ENCODE measurements around the gene TMEM115. TPM values are rescaled to one million over a fixed set of nuclear protein-coding genes. Genes with fewer than 3 reads are reported as not detected.

The TMEM115 gene
- total and polyA plus RNA-seq, 2 donors = 17.3 to 21.9 TPM

DNA sequence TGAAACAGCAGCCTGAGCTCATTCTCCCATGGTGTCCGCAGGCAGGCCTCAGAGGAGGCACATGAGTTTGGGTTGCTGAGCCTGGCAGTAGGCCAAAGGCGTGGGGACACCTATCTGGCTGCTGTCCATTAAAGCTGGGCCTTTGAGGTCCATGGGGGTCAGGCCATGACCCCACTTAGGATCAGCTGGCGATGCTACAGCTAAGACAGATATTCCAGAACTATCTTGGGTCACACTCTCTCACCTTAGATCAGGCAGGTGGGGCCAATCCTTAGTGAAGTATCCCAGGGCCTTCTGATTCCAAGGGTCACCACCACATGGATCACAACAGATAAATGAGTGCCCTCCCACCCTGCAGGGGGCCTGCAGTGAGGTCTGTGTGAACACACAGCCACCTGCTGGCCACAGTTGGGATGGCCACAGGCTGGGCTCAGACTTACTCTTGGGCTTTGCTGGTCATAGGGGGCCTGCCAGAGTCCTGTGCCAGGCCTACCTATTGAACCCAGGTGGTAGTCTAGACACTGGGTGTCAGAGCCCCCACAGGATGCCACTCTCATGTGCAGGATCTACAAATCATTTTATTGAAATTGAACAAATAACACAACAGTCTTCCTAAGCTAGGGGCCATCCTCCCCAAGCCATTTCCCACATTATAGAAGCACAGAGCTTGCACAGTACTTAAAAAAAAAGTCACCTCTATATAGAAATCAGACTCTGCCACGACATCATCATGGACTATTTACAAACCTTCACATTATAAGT, 34.8 kb downstream of the TMEM115 start:
- WGBS = 74% methylated on average over 4 of the region's 4 CpGs
- H3K9me3 ChIP-seq (ENCODE audit: control insufficient read depth in 2 of 2, insufficient read depth in 1 of 2, low read length in 1 of 2) = peaks cover 0 to 4% of the 10 kb centered on the region in 2 donors
- H3K36me3 ChIP-seq (ENCODE audit: control insufficient read depth in 2 of 2, insufficient read depth in 2 of 2, low read length in 1 of 2) = peaks cover 19 to 23% of the 10 kb centered on the region in 2 donors
- H3K4me1 ChIP-seq (ENCODE audit: control insufficient read depth in 2 of 2, insufficient read depth in 2 of 2, low read length in 2 of 2) = peaks cover 14 to 40% of the 10 kb centered on the region in 2 donors
- H3K27ac ChIP-seq (ENCODE audit: low read depth in 1 of 2, low read length in 1 of 2) = peak overlapping the region in 1 of 2 donors; percentile 37
- H3K4me3 ChIP-seq (ENCODE audit: low read length in 2 of 2) = no peak overlapping the region
- no peaks in the 10 kb centered on the region for H3K27me3 ChIP-seq (ENCODE audit: control insufficient read depth in 2 of 2, insufficient read depth in 1 of 2, low read length in 1 of 2)
- peak in 2 of 9 donors; percentile 60 to 61 for DNase-seq (ENCODE audit: low read depth in 6 of 9, low spot score in 9 of 9)

DNA sequence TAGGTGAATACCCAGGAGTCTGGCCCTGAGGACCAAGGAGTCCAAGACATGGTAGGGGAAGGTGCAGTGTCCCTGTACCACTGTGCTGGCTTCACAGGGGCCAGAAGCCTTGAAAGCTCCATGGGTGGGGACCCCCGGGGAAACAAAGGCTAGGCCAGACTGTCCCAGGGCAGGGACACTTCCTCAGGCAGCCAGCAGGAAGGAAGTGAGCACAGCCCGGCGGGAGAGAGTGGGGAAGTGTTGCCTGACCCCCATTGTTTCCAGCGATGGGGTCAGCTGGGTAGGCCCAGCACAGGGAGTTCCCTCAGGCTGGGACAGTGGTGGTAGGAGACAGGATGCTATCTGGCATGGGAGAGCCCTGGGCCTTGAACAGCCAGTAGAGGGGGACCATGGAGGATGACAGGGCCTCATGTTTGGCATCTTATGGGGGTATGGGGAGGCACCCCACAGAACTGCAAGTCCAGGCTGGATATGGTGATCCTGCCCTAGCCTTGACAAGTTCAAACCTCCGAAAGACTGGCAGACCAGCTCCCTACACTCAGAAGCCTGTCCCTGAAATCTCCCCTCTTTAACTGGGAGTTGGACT, 35.6 kb downstream of the TMEM115 start:
- Histone ChIP-seq H3K4me1 (ENCODE audit: control insufficient read depth in 2 of 2, insufficient read depth in 2 of 2, low read length in 2 of 2) (peaks cover 14 to 46% of the 10 kb centered on the region in 2 donors), H3K36me3 (ENCODE audit: control insufficient read depth in 2 of 2, insufficient read depth in 2 of 2, low read length in 1 of 2) (peaks cover 18 to 20% of the 10 kb centered on the region in 2 donors)

DNA sequence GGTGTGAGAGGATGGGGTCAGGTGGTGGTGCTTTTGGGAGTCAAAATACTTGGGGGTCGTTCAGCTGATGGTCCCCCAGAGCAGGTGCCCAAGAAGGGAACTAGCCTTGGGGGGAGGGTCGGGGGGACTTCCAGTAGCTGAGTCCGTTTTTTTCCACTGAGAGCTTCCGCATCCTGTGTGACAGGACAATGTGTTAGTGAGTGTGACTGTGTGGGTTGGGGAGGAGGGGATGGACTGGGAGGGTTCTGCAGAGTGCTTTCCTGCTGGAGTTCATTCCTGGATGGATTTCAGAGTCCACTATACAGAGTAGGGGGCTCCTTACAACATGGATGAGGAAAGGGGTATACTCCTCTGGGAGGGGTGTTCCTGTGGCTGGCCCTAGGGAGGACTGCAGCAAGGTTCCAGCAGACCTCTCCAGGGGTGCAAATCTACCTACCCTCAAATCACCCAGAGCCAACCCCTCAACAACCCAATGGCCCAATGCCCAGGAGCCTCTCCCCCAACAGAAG, 36.2 kb downstream of the TMEM115 start:
- Histone ChIP-seq H3K4me1 (ENCODE audit: control insufficient read depth in 2 of 2, insufficient read depth in 2 of 2, low read length in 2 of 2) (peaks cover 14 to 40% of the 10 kb centered on the region in 2 donors), H3K4me3 (ENCODE audit: low read length in 2 of 2) (no peak overlapping the region)
- DNase-seq (ENCODE audit: low read depth in 6 of 9, low spot score in 9 of 9) = no peak

More for the DNA sequence above, 35.6 kb downstream of the TMEM115 start:
- peak overlapping the region in 1 of 2 donors; percentile 37 for H3K27ac ChIP-seq (ENCODE audit: low read depth in 1 of 2, low read length in 1 of 2)
- no peaks in the 10 kb centered on the region for H3K27me3 ChIP-seq (ENCODE audit: control insufficient read depth in 2 of 2, insufficient read depth in 1 of 2, low read length in 1 of 2)
- no peak overlapping the region for H3K4me3 ChIP-seq (ENCODE audit: low read length in 2 of 2)
- no peak for DNase-seq (ENCODE audit: low read depth in 6 of 9, low spot score in 9 of 9)
- H3K9me3 ChIP-seq (ENCODE audit: control insufficient read depth in 2 of 2, insufficient read depth in 1 of 2, low read length in 1 of 2) = peaks cover 0 to 4% of the 10 kb centered on the region in 2 donors
- 82% methylated on average over 5 of the region's 5 CpGs for WGBS

DNA sequence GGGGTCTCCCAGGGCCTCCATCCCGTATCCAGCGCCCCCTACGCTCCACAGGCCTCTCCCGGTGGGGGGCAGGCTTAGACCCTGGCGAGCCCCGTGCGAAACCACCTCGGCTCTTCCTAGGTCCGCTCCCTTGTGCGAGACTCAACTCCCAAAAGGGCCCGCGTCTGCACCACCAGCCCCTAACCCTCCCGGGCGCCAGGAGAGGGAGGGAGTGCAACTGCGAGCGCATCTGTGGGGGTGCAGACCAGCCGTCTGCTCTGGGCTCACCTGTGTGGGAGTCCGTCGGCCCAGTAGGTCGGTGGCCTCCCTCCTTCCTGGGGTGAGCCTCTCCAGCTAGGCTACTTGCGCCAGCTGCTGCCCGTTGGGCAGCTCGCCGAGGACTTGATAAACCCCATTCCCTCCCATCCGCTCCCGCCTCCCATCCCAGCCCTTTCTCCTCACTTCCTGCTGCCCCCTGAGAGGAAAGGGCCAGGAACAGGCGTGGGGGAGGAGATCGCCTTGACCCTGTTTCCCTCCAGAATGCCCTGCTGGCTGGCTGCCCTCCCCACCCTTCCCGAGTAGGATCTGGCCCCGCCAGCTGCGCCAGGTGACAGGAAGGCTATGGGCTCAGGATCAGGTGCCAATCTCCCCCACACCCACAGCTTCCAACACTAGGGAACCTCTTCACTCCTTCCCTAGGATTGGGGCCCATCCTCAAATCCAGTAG, 36.8 kb downstream of the TMEM115 start, which contains the start of gene HYAL2:
HYAL2 (minus strand) TSS at position 360 of the 706 bp plus-strand sequence. CDS start 2,256 bp downstream, outside the sequence.
- peaks cover 14 to 38% of the 10 kb centered on the region in 2 donors for H3K4me1 ChIP-seq (ENCODE audit: control insufficient read depth in 2 of 2, insufficient read depth in 2 of 2, low read length in 2 of 2)
- 83% methylated on average over 31 of the region's 31 CpGs for WGBS
- no peaks in the 10 kb centered on the region for H3K27me3 ChIP-seq (ENCODE audit: control insufficient read depth in 2 of 2, insufficient read depth in 1 of 2, low read length in 1 of 2)
- peaks cover 18 to 20% of the 10 kb centered on the region in 2 donors for H3K36me3 ChIP-seq (ENCODE audit: control insufficient read depth in 2 of 2, insufficient read depth in 2 of 2, low read length in 1 of 2)
- peak within 1 kb of the TSS in 1 of 2 donors; percentile 80 for H3K27ac ChIP-seq (ENCODE audit: low read depth in 1 of 2, low read length in 1 of 2)
- H3K4me3 ChIP-seq (ENCODE audit: low read length in 2 of 2) = peak within 1 kb of the TSS; percentile 71 to 75
- no peak for DNase-seq (ENCODE audit: low read depth in 6 of 9, low spot score in 9 of 9)
- H3K9me3 ChIP-seq (ENCODE audit: control insufficient read depth in 2 of 2, insufficient read depth in 1 of 2, low read length in 1 of 2) = no peaks in the 10 kb centered on the region

More for the DNA sequence above, 36.2 kb downstream of the TMEM115 start:
- WGBS = 82% methylated on average over 4 of the region's 4 CpGs
- peaks cover 0 to 2% of the 10 kb centered on the region in 2 donors for H3K9me3 ChIP-seq (ENCODE audit: control insufficient read depth in 2 of 2, insufficient read depth in 1 of 2, low read length in 1 of 2)
- no peaks in the 10 kb centered on the region for H3K27me3 ChIP-seq (ENCODE audit: control insufficient read depth in 2 of 2, insufficient read depth in 1 of 2, low read length in 1 of 2)
- peak overlapping the region in 1 of 2 donors; percentile 22 for H3K27ac ChIP-seq (ENCODE audit: low read depth in 1 of 2, low read length in 1 of 2)
- H3K36me3 ChIP-seq (ENCODE audit: control insufficient read depth in 2 of 2, insufficient read depth in 2 of 2, low read length in 1 of 2) = peaks cover 18 to 20% of the 10 kb centered on the region in 2 donors

DNA sequence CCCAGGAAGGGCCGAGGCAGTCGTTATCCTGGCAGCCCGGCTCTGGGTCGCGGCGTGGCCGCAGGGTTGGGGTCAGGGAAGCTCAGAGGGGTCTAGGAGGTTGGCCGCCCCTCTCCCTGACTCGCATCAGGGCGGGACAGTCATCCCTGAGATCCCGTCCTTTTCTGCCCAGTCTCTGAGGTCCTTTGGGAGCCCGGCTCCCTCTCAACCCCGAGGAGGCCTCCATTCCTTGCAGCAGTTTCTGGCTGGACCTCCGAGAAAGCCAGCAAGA, 37.3 kb downstream of the TMEM115 start:
- Histone ChIP-seq H3K4me1 (ENCODE audit: control insufficient read depth in 2 of 2, insufficient read depth in 2 of 2, low read length in 2 of 2) (peaks cover 9 to 33% of the 10 kb centered on the region in 2 donors), H3K4me3 (ENCODE audit: low read length in 2 of 2) (peak overlapping the region; percentile 71 to 75), H3K36me3 (ENCODE audit: control insufficient read depth in 2 of 2, insufficient read depth in 2 of 2, low read length in 1 of 2) (peaks cover 18 to 20% of the 10 kb centered on the region in 2 donors), H3K27ac (ENCODE audit: low read depth in 1 of 2, low read length in 1 of 2) (no peak overlapping the region), H3K27me3 (ENCODE audit: control insufficient read depth in 2 of 2, insufficient read depth in 1 of 2, low read length in 1 of 2) (no peaks in the 10 kb centered on the region), H3K9me3 (ENCODE audit: control insufficient read depth in 2 of 2, insufficient read depth in 1 of 2, low read length in 1 of 2) (no peaks in the 10 kb centered on the region)
- WGBS = 56% methylated on average over 14 of the region's 14 CpGs
- DNase-seq (ENCODE audit: low read depth in 6 of 9, low spot score in 9 of 9) = no peak

DNA sequence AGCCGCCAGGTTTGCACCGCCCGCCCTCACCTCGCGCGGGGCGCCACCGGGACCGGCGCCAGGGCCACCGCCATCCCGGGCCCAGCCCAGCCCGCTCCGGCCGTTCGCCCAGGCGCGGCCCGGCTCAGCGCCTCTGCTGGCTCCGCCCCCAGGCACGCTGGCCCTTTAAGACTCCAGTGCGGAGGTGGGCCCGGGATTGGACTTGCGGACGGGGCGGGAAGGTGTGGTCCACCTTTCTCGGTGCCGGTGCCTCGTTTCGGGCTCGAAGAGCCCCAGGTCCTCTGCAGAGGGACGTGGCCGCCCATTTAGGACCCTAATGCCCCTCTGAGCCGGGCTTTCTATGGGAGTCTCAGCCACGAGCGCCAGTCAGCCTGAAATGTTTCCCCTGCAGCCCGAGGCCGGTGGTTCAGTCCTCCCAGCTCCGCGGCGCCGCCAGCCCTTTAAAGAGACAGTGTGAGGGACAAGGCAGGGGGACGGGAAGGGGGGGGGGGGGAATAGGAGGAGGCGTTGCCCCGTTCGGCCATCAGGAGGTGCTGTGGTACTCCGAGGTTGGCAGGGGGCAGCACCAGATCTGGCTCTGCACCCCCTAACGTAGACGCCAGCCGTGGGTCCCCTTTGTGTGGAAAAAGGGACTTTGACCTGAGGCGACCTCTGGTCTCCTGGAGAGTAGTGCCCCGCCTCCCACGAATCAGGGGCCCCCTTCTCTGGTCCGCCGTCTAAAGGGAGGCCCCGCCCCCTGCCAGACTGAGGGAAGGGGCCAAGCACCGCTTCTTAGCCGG, 37.8 kb downstream of the TMEM115 start:
- H3K9me3 ChIP-seq (ENCODE audit: control insufficient read depth in 2 of 2, insufficient read depth in 1 of 2, low read length in 1 of 2) = no peaks in the 10 kb centered on the region
- peaks cover 18 to 20% of the 10 kb centered on the region in 2 donors for H3K36me3 ChIP-seq (ENCODE audit: control insufficient read depth in 2 of 2, insufficient read depth in 2 of 2, low read length in 1 of 2)
- peak overlapping the region; percentile 71 to 75 for H3K4me3 ChIP-seq (ENCODE audit: low read length in 2 of 2)
- H3K27me3 ChIP-seq (ENCODE audit: control insufficient read depth in 2 of 2, insufficient read depth in 1 of 2, low read length in 1 of 2) = no peaks in the 10 kb centered on the region
- WGBS = 2% methylated on average over 59 of the region's 59 CpGs
- peaks cover 8 to 30% of the 10 kb centered on the region in 2 donors for H3K4me1 ChIP-seq (ENCODE audit: control insufficient read depth in 2 of 2, insufficient read depth in 2 of 2, low read length in 2 of 2)
- DNase-seq (ENCODE audit: low read depth in 6 of 9, low spot score in 9 of 9) = peak in 7 of 9 donors; percentile 76 to 93 (median 81)
- peak overlapping the region; percentile 44 to 80 for H3K27ac ChIP-seq (ENCODE audit: low read depth in 1 of 2, low read length in 1 of 2)

DNA sequence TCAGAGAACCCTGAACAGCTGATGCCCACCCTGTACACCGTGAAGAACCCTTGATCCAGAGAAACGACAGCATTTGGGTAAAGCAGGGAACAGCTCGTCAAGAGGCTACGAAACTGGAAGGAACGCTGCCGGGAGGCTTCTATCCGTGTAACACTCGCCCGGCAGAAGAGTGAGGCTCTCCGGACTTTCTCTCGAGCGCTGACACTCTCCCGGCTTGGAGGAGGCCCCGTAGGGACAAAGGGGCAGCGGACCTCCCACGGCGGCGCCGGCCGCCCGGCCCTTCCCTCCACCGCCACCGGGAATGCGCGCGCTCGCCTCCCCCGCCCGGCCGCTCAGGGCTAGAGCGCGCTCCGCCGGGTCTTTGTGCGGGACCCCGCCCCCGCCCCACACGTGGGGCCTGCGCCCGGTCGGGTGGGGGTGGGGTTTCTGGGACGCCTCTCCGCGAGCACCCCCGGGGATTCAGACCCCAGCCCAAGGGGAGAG, 38.4 kb downstream of the TMEM115 start:
- peak in 6 of 9 donors; percentile 67 to 86 (median 78) for DNase-seq (ENCODE audit: low read depth in 6 of 9, low spot score in 9 of 9)
- Histone ChIP-seq H3K36me3 (ENCODE audit: control insufficient read depth in 2 of 2, insufficient read depth in 2 of 2, low read length in 1 of 2) (peaks cover 13 to 14% of the 10 kb centered on the region in 2 donors), H3K27me3 (ENCODE audit: control insufficient read depth in 2 of 2, insufficient read depth in 1 of 2, low read length in 1 of 2) (no peaks in the 10 kb centered on the region), H3K4me1 (ENCODE audit: control insufficient read depth in 2 of 2, insufficient read depth in 2 of 2, low read length in 2 of 2) (peaks cover 8 to 30% of the 10 kb centered on the region in 2 donors), H3K4me3 (ENCODE audit: low read length in 2 of 2) (peak overlapping the region; percentile 71 to 75), H3K9me3 (ENCODE audit: control insufficient read depth in 2 of 2, insufficient read depth in 1 of 2, low read length in 1 of 2) (no peaks in the 10 kb centered on the region), H3K27ac (ENCODE audit: low read depth in 1 of 2, low read length in 1 of 2) (peak overlapping the region in 1 of 2 donors; percentile 44)
- WGBS = under 1% methylated on average over 45 of the region's 45 CpGs

DNA sequence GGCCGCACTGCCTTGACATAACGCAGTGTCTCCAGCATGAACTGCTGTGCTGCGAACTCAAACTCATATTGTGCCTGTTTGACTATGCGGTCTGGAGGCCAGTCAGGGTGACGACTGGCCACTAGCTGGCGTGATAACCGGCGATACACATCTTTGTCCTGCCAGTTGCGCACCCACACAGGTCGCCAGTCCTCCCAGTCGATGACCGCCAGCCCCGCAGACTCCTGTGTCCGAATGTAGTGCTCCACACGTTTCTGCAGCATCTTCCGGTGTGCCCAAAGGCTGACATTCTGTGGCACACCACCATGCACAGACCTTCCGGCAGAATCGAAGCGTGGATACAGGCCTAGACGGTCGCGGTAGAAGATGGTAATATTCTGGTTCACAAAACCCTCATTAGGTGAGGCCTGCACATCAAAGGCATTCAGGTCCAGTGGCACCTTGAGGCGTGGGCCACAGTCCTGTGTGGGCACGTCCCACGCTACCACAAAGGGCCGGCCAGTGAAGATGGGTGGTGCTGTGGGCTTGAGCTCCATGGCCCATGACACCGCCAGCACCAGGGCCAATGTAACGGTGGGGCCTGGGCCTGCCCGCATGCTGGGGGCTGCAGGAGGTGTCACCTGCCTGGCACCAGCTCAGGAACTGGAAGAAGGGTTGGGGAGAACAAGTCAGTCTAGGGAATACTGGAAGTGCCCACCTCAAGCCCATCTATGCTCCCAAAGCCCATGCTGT, 39.3 kb downstream of the TMEM115 start:
- peaks cover 5 to 7% of the 10 kb centered on the region in 2 donors for H3K36me3 ChIP-seq (ENCODE audit: control insufficient read depth in 2 of 2, insufficient read depth in 2 of 2, low read length in 1 of 2)
- no peak for DNase-seq (ENCODE audit: low read depth in 6 of 9, low spot score in 9 of 9)
- no peaks in the 10 kb centered on the region for H3K27me3 ChIP-seq (ENCODE audit: control insufficient read depth in 2 of 2, insufficient read depth in 1 of 2, low read length in 1 of 2)
- peak overlapping the region; percentile 71 to 75 for H3K4me3 ChIP-seq (ENCODE audit: low read length in 2 of 2)
- no peaks in the 10 kb centered on the region for H3K9me3 ChIP-seq (ENCODE audit: control insufficient read depth in 2 of 2, insufficient read depth in 1 of 2, low read length in 1 of 2)
- WGBS = 98% methylated on average over 29 of the region's 29 CpGs
- no peak overlapping the region for H3K27ac ChIP-seq (ENCODE audit: low read depth in 1 of 2, low read length in 1 of 2)
- peaks cover 8 to 30% of the 10 kb centered on the region in 2 donors for H3K4me1 ChIP-seq (ENCODE audit: control insufficient read depth in 2 of 2, insufficient read depth in 2 of 2, low read length in 2 of 2)

Data from thymus (tissue), 11 donors.